ENCODE measurements around the gene STON1. TPM values are rescaled to one million over a fixed set of nuclear protein-coding genes. Genes with fewer than 3 reads are reported as not detected.

Gene STON1
- total and polyA plus RNA-seq, 2 donors (not counting 3 experiments of a cell fraction or from before 2014, with no cell fraction given), result 6.3 to 12.1 TPM

- Histone ChIP-seq H3K79me2 (ENCODE audit: control insufficient read depth, insufficient read depth, low read length) (no peaks in the 10 kb centered on the region), H3K36me3 (ENCODE audit: control insufficient read depth in 2 of 2, extremely low read depth in 1 of 2, insufficient read depth in 2 of 2, low read length in 2 of 2) (peaks cover 0 to 2% of the 10 kb centered on the region in 2 experiments), H3K27me3 (ENCODE audit: control insufficient read depth in 2 of 2, insufficient read depth in 2 of 2, low read length in 2 of 2) (no peaks in the 10 kb centered on the region), H3K9me3 (replicated peaks; ENCODE audit: control insufficient read depth, insufficient read depth, low read length) (no peaks in the 10 kb centered on the region), H3K9ac (replicated peaks; ENCODE audit: extremely low read depth, insufficient read depth, low read length) (no peak overlapping the region), H3K9me1 (replicated peaks; ENCODE audit: control insufficient read depth, extremely low read depth, insufficient read depth, low read length) (no peaks in the 10 kb centered on the region), H2AFZ (ENCODE audit: low read depth, low read length) (no peak overlapping the region), H4K20me1 (replicated peaks; ENCODE audit: control insufficient read depth, extremely low read depth, insufficient read depth, low read length) (no peaks in the 10 kb centered on the region), H3K4me1 (ENCODE audit: control insufficient read depth, extremely low read depth, insufficient read depth, low read length) (peaks cover 27% of the 10 kb centered on the region), H3K4me2 (ENCODE audit: insufficient read depth, low read length) (no peak overlapping the region), H3K4me3 (replicated peaks in 1 of 3; ENCODE audit: insufficient read depth in 1 of 3, low read depth in 1 of 3, low read length in 3 of 3) (no peak overlapping the region), H3K27ac (ENCODE audit: insufficient read depth, low read depth, low read length) (no peak overlapping the region)
- FAIRE-seq (no peak), DNase-seq (ENCODE audit: low read depth, low spot score) (no peak)
- intact Hi-C loops (cut with micrococcal nuclease), result no loop called here
- dilution Hi-C loops (cut with MboI; ENCODE audit: extremely low pct_ligation_motif_present, low sequenced_read_pairs), result no loop called here
- ChIA-PET CTCF (no interaction called here), POLR2A (no interaction called here)
- TF ChIP-seq JUN (IDR thresholded peaks at IDR 0.05; ENCODE audit: borderline replicate concordance, insufficient read depth, insufficient read length, low read depth) (no peak), GATA2 (IDR thresholded peaks at IDR 0.05; ENCODE audit: insufficient read depth, insufficient read length, low read depth, low read length) (no peak), POLR2A (IDR thresholded peaks at IDR 0.05; ENCODE audit: low read depth, low read length) (no peak), EZH2 (IDR thresholded peaks at IDR 0.05; ENCODE audit: borderline replicate concordance, low read depth, low read length, severe bottlenecking) (no peak), CTCF (IDR thresholded peaks at IDR 0.05; ENCODE audit: extremely low read depth in 1 of 2, insufficient read depth in 1 of 2, low read depth in 1 of 2, low read length in 2 of 2) (no peak), FOS (IDR thresholded peaks at IDR 0.05; ENCODE audit: borderline replicate concordance, insufficient read depth, low read length) (no peak), MAX (IDR thresholded peaks at IDR 0.05; ENCODE audit: insufficient read depth, insufficient read length) (no peak), POLR2AphosphoS5 (IDR thresholded peaks at IDR 0.05; ENCODE audit: insufficient read depth, low read depth, low read length) (no peak), MYC (IDR thresholded peaks at IDR 0.05; ENCODE audit: low read depth, low read length) (no peak)
- BruUV-seq (replicated peaks), result no TSS peak
Observed at GRCh38 chr2:48512571-48512970, 17.4 kb upstream of the STON1 start.

Measured in endothelial cell of umbilical vein (primary cell).